Endothelial cell of umbilical vein (primary cell): ENCODE measurements around the gene PKD1L1. TPM values are rescaled to one million over a fixed set of nuclear protein-coding genes. Genes with fewer than 3 reads are reported as not detected.

Experiments used
- BruUV-seq: library from RNA; stranded (reverse); fragments of 400-500 nt; replicated peaks from 2 replicates; lab custom pipeline; 2021; lab: Mats Ljungman, UMichigan
- CTCF ChIA-PET: fragments of 300-600, 350-600 bp; sonication (Branson Sonifier 250); formaldehyde crosslinking; loops from one replicate; lab custom pipeline; 2021; ENCODE audit warnings: antibody characterized with exemption, inconsistent platforms; lab: Charles Lee
- POLR2A ChIA-PET: fragments of 300-600, 350-600 bp; sonication (Branson Sonifier 250); formaldehyde crosslinking; loops from one replicate; lab custom pipeline; 2021; ENCODE audit warnings: antibody characterized with exemption, inconsistent platforms; lab: Charles Lee
- DNase-seq: peaks from one replicate; pipeline ENCODE4 v3.0.0-alpha.2; 2011; ENCODE audit warnings: low read depth, low spot score
- FAIRE-seq: peaks from 2 replicates; lab custom pipeline; 2011; peaks lifted over from hg19 to GRCh38; lab: Jason Lieb, UNC
- H2AFZ ChIP-seq: 2 replicates; pipeline ENCODE4 v1.6.0; 2012; ENCODE audit warnings: low read depth, low read length, control low read depth, inconsistent platforms
- H3K27ac ChIP-seq: 2 replicates; pipeline ENCODE4 v1.5.1; 2011; ENCODE audit warnings: low read depth, mild to moderate bottlenecking, control low read depth, low read length, moderate library complexity; ENCODE audit not compliant: insufficient read depth
- H3K27me3 ChIP-seq, 2 experiments: 2 replicates each; pipeline versions ENCODE4 v1.6.0 to v1.6.1; 2011; ENCODE audit warnings: low read length in 2 of 2, mixed read lengths in 1 of 2; ENCODE audit not compliant: control insufficient read depth in 2 of 2, insufficient read depth in 2 of 2
- H3K36me3 ChIP-seq, 2 experiments: 2 replicates in 1 of 2; 3 replicates in 1 of 2; pipeline ENCODE4 v1.5.1; 2011; ENCODE audit warnings: low read length in 2 of 2, mild to moderate bottlenecking in 1 of 2, moderate library complexity in 1 of 2; ENCODE audit not compliant: control insufficient read depth in 2 of 2, insufficient read depth in 2 of 2; ENCODE audit errors: extremely low read depth in 1 of 2
- H3K4me1 ChIP-seq: 3 replicates; pipeline ENCODE4 v1.5.1; 2011; ENCODE audit warnings: mild to moderate bottlenecking, low read length; ENCODE audit not compliant: control insufficient read depth, insufficient read depth; ENCODE audit errors: extremely low read depth
- H3K4me2 ChIP-seq: 2 replicates; pipeline ENCODE4 v1.6.1; 2011; ENCODE audit warnings: low read length, control low read depth, mixed read lengths; ENCODE audit not compliant: insufficient read depth
- H3K4me3 ChIP-seq, 3 experiments: fragments of 200-600 bp in 1 of 3; sonication (generic), shearing (Covaris generic) in 1 of 3; replicated peaks in 1 of 3; 2 replicates each; pipeline ENCODE4 v1.5.1; 2011 to 2016; ENCODE audit warnings: control low read depth in 3 of 3, low read length in 3 of 3, mild to moderate bottlenecking in 2 of 3, inconsistent platforms in 1 of 3, low read depth in 1 of 3, moderate library complexity in 1 of 3; ENCODE audit not compliant: insufficient read depth in 1 of 3
- H3K79me2 ChIP-seq: 2 replicates; pipeline ENCODE4 v1.6.0; 2012; ENCODE audit warnings: low read length, inconsistent platforms; ENCODE audit not compliant: control insufficient read depth, insufficient read depth
- H3K9ac ChIP-seq: replicated peaks from 2 replicates; pipeline ENCODE3; 2011; ENCODE audit warnings: low read length, control low read depth; ENCODE audit not compliant: insufficient read depth; ENCODE audit errors: extremely low read depth
- H3K9me1 ChIP-seq: replicated peaks from 3 replicates; pipeline ENCODE4 v1.6.0; 2011; ENCODE audit warnings: mild to moderate bottlenecking, low read length; ENCODE audit not compliant: control insufficient read depth, insufficient read depth; ENCODE audit errors: extremely low read depth
- H3K9me3 ChIP-seq: replicated peaks from 2 replicates; pipeline ENCODE4 v1.5.1; 2012; ENCODE audit warnings: low read length, inconsistent platforms; ENCODE audit not compliant: control insufficient read depth, insufficient read depth
- H4K20me1 ChIP-seq: replicated peaks from 2 replicates; pipeline ENCODE3; 2011; ENCODE audit warnings: mild to moderate bottlenecking, low read length; ENCODE audit not compliant: control insufficient read depth, insufficient read depth; ENCODE audit errors: extremely low read depth
- CTCF ChIP-seq, 2 donors: IDR thresholded peaks; 1 replicate in 1 of 2; 2 replicates in 1 of 2; pipeline ENCODE4 v1.5.1; 2011; ENCODE audit warnings: low read length in 2 of 2, mild to moderate bottlenecking in 2 of 2, moderate library complexity in 2 of 2, control low read depth in 1 of 2, inconsistent platforms in 1 of 2, low read depth in 1 of 2; ENCODE audit not compliant: insufficient read depth in 1 of 2; ENCODE audit errors: extremely low read depth in 1 of 2
- EZH2 ChIP-seq: IDR thresholded peaks from 2 replicates; pipeline ENCODE4 v1.6.1; 2012; ENCODE audit warnings: borderline replicate concordance, low read depth, mild to moderate bottlenecking, moderate library complexity, low read length, inconsistent platforms; ENCODE audit not compliant: severe bottlenecking
- FOS ChIP-seq: IDR thresholded peaks from 2 replicates; pipeline ENCODE4 v1.6.1; 2011; ENCODE audit warnings: mild to moderate bottlenecking, low read length, moderate library complexity, borderline replicate concordance; ENCODE audit not compliant: insufficient read depth
- GATA2 ChIP-seq: IDR thresholded peaks from 2 replicates; pipeline ENCODE4 v1.7.0; 2011; ENCODE audit warnings: low read depth, mild to moderate bottlenecking, moderate library complexity, mixed read lengths, low read length; ENCODE audit not compliant: insufficient read length, insufficient read depth
- JUN ChIP-seq: IDR thresholded peaks from 2 replicates; pipeline ENCODE4 v1.6.1; 2011; ENCODE audit warnings: borderline replicate concordance, low read depth; ENCODE audit not compliant: insufficient read length, insufficient read depth
- MAX ChIP-seq: IDR thresholded peaks from 2 replicates; pipeline ENCODE4 v1.6.1; 2011; ENCODE audit not compliant: insufficient read depth, insufficient read length
- MYC ChIP-seq: IDR thresholded peaks from one replicate; pipeline ENCODE4 v1.6.1; 2011; ENCODE audit warnings: mild to moderate bottlenecking, low read depth, low read length
- POLR2A ChIP-seq: IDR thresholded peaks from 2 replicates; pipeline ENCODE4 v1.6.1; 2012; ENCODE audit warnings: low read depth, mild to moderate bottlenecking, control low read depth, low read length
- POLR2AphosphoS5 ChIP-seq: IDR thresholded peaks from 2 replicates; pipeline ENCODE4 v1.6.1; 2012; ENCODE audit warnings: low read depth, mild to moderate bottlenecking, control low read depth, low read length, moderate library complexity; ENCODE audit not compliant: insufficient read depth
- dilution Hi-C: fragments of 300-500 bp; cut with MboI; formaldehyde crosslinking; loops from one replicate; pipeline ENCODE4 v1.15.0; 2019; ENCODE audit warnings: low sequenced_read_pairs; ENCODE audit not compliant: extremely low pct_ligation_motif_present
- intact Hi-C: fragments of 100-400 bp; cut with micrococcal nuclease; formaldehyde crosslinking; loops from one replicate; pipeline ENCODE4 v1.10.0; 2022
- polyA plus RNA-seq, 4 experiments: library from polyadenylated mRNA; depleted of rRNA in 3 of 4; stranded (reverse) in 3 of 4; unstranded in 1 of 4; fragments of >200 nt; gene quantifications; 2 replicates each; pipeline versions ENCODE4 v1.2.1 to v1.2.3, GENCODE V29; 2011 to 2012; ENCODE audit warnings: missing spikeins in 1 of 4
- total RNA-seq: library from RNA; stranded (reverse); gene quantifications from 2 replicates; pipeline ENCODE4 v1.2.3, GENCODE V29; 2021

The PKD1L1 gene
- total and polyA plus RNA-seq, 2 donors (not counting 3 experiments of a cell fraction or from before 2014, with no cell fraction given): 4.1 to 5.9 TPM

- dilution Hi-C loops: no loop called here
- no peak for TF ChIP-seq JUN
- no peaks in the 10 kb centered on the region for H3K9me3 ChIP-seq
- DNase-seq (no peak), FAIRE-seq (no peak)
- intact Hi-C loops: no loop called here
- H3K36me3 ChIP-seq: no peaks in the 10 kb centered on the region
- peaks cover 0 to 1% of the 10 kb centered on the region in 2 experiments for H3K27me3 ChIP-seq
- POLR2A ChIA-PET: no interaction called here
- H2AFZ ChIP-seq: no peak overlapping the region
- no peaks in the 10 kb centered on the region for H3K4me1 ChIP-seq
- H4K20me1 ChIP-seq: no peaks in the 10 kb centered on the region
- no TSS peak for BruUV-seq
- no peak overlapping the region for H3K27ac ChIP-seq
- H3K9ac ChIP-seq: no peak overlapping the region
- H3K9me1 ChIP-seq: no peaks in the 10 kb centered on the region
- H3K4me2 ChIP-seq: no peak overlapping the region
- CTCF ChIA-PET: interaction anchor here (1.5 kb wide), 1 partner anchor 14 kb away, joined by 5 read pairs; no protein-coding TSS in a partner anchor
- no peaks in the 10 kb centered on the region for H3K79me2 ChIP-seq
- no peak overlapping the region for H3K4me3 ChIP-seq
Observed at GRCh38 chr7:47833211-47833610, 115.1 kb downstream of the PKD1L1 start.

- Histone ChIP-seq H4K20me1 (no peaks in the 10 kb centered on the region), H2AFZ (no peak overlapping the region), H3K36me3 (no peaks in the 10 kb centered on the region), H3K4me3 (no peak overlapping the region), H3K27me3 (peaks cover 0 to 2% of the 10 kb centered on the region in 2 experiments), H3K9ac (no peak overlapping the region), H3K27ac (no peak overlapping the region), H3K9me3 (no peaks in the 10 kb centered on the region), H3K4me1 (no peaks in the 10 kb centered on the region), H3K4me2 (no peak overlapping the region), H3K79me2 (no peaks in the 10 kb centered on the region), H3K9me1 (no peaks in the 10 kb centered on the region)
- TF ChIP-seq MAX (no peak), GATA2 (no peak), POLR2AphosphoS5 (no peak), JUN (no peak), CTCF (IDR thresholded peaks at IDR 0.05; ENCODE audit: extremely low read depth in 1 of 2, insufficient read depth in 1 of 2, low read depth in 1 of 2, low read length in 2 of 2) (no peak), MYC (no peak), FOS (no peak), POLR2A (no peak), EZH2 (no peak)
- POLR2A ChIA-PET: interaction anchor here (0.5 kb wide), 1 partner anchor 10 kb away, joined by 7 read pairs; no protein-coding TSS in a partner anchor
- CTCF ChIA-PET: interaction anchor here (0.6 to 1.5 kb wide), 4 partner anchors 13 to 396 kb away, joined by 3 to 5 read pairs (median 4); no protein-coding TSS in a partner anchor
- FAIRE-seq (no peak), DNase-seq (no peak)
- intact Hi-C loops (no loop called here), dilution Hi-C loops (no loop called here)
- no TSS peak for BruUV-seq
Observed at GRCh38 chr7:47832105-47832715, 116.1 kb downstream of the PKD1L1 start.
